Fibroblast of lung (primary cell): ENCODE results near the gene CCDC61. TPM values are rescaled to one million over a fixed set of nuclear protein-coding genes. Genes with fewer than 3 reads are reported as not detected.

Experiments
- DNase-seq, 2 donors: peaks; one replicate each; pipeline versions ENCODE4 v3.0.0 to v3.0.0-alpha.2; 2010; ENCODE audit warnings: low read depth in 2 of 2
- H2AFZ ChIP-seq: 2 replicates; pipeline ENCODE4 v1.5.1; 2012; ENCODE audit warnings: low read length, control low read depth, inconsistent platforms
- H3K27ac ChIP-seq: 2 replicates; pipeline ENCODE4 v1.5.1; 2011; ENCODE audit warnings: low read length, control low read depth; ENCODE audit not compliant: insufficient read depth
- H3K27me3 ChIP-seq: 2 replicates; pipeline ENCODE4 v1.5.1; 2011; ENCODE audit warnings: mild to moderate bottlenecking, low read length; ENCODE audit not compliant: control insufficient read depth, insufficient read depth
- H3K36me3 ChIP-seq: 2 replicates; pipeline ENCODE4 v1.5.1; 2011; ENCODE audit warnings: low read length; ENCODE audit not compliant: control insufficient read depth, insufficient read depth
- H3K4me1 ChIP-seq: 2 replicates; pipeline ENCODE4 v1.5.1; 2011; ENCODE audit warnings: low read length; ENCODE audit not compliant: control insufficient read depth, insufficient read depth; ENCODE audit errors: extremely low read depth
- H3K4me2 ChIP-seq: 2 replicates; pipeline ENCODE4 v1.5.1; 2011; ENCODE audit warnings: low read length, control low read depth; ENCODE audit not compliant: insufficient read depth; ENCODE audit errors: extremely low read depth
- H3K4me3 ChIP-seq, 4 experiments: fragments of 200-600 bp in 1 of 4; sonication (generic) in 1 of 4; replicated peaks in 1 of 4; 2 replicates each; pipeline ENCODE4 v1.5.1; 2011 to 2016; ENCODE audit warnings: low read length in 4 of 4, low read depth in 3 of 4, mild to moderate bottlenecking in 3 of 4, control low read depth in 2 of 4, inconsistent platforms in 1 of 4, mixed read lengths in 1 of 4; ENCODE audit not compliant: insufficient read depth in 1 of 4; ENCODE audit errors: control extremely low read depth in 1 of 4
- H3K79me2 ChIP-seq: 2 replicates; pipeline ENCODE4 v1.5.1; 2012; ENCODE audit warnings: mild to moderate bottlenecking, low read length, inconsistent platforms; ENCODE audit not compliant: control insufficient read depth, insufficient read depth
- H3K9ac ChIP-seq: 2 replicates; pipeline ENCODE4 v1.5.1; 2011; ENCODE audit warnings: mild to moderate bottlenecking, low read length, control low read depth; ENCODE audit not compliant: insufficient read depth
- H3K9me3 ChIP-seq: 2 replicates; pipeline ENCODE4 v1.5.1; 2012; ENCODE audit warnings: low read depth, low read length; ENCODE audit not compliant: control insufficient read depth, insufficient read depth
- H4K20me1 ChIP-seq: 2 replicates; pipeline ENCODE4 v1.5.1; 2011; ENCODE audit warnings: low read length; ENCODE audit not compliant: control insufficient read depth, insufficient read depth; ENCODE audit errors: extremely low read depth
- CTCF ChIP-seq, 2 donors: IDR thresholded peaks in 1 of 2; conservative IDR thresholded peaks in 1 of 2; 1 replicate in 1 of 2; 2 replicates in 1 of 2; pipeline ENCODE4 v1.5.1; 2011 to 2012; ENCODE audit warnings: low read length in 2 of 2, control low read depth in 1 of 2, inconsistent platforms in 1 of 2, low read depth in 1 of 2, mild to moderate bottlenecking in 1 of 2
- EZH2 ChIP-seq: IDR thresholded peaks from 2 replicates; pipeline ENCODE4 v1.5.1; 2012; ENCODE audit warnings: low read length, control low read depth, mild to moderate bottlenecking; ENCODE audit errors: missing control alignments
- polyA plus RNA-seq, 2 donors: library from polyadenylated mRNA; depleted of rRNA in 1 of 2; stranded (reverse) in 1 of 2; unstranded in 1 of 2; fragments of >200 nt; gene quantifications; 2 replicates each; pipeline ENCODE4 v1.2.1, GENCODE V29; 2011 to 2012; ENCODE audit warnings: missing spikeins in 1 of 2
- total RNA-seq: library from RNA; depleted of rRNA; stranded (reverse); fragments of >200 nt; gene quantifications from 2 replicates; pipeline ENCODE4 v1.2.1, GENCODE V29; 2014

Gene CCDC61
- total and polyA plus RNA-seq, 2 donors (not counting 1 experiment from before 2014, with no cell fraction given): 4.5 to 8.9 TPM

- H3K27me3 ChIP-seq: no peaks in the 10 kb centered on the region
- H2AFZ ChIP-seq: no peak overlapping the region
- H3K36me3 ChIP-seq: peaks cover 3% of the 10 kb centered on the region
- H3K27ac ChIP-seq: no peak overlapping the region
- no peak overlapping the region for H3K9ac ChIP-seq
- H3K4me3 ChIP-seq: peak overlapping the region in 1 of 4 experiments; percentile 20
- H3K4me1 ChIP-seq: no peaks in the 10 kb centered on the region
- no peaks in the 10 kb centered on the region for H3K9me3 ChIP-seq
- TF ChIP-seq CTCF (conservative IDR thresholded peaks at IDR 0.05 in 1 of 2, IDR thresholded peaks at IDR 0.05 in 1 of 2; ENCODE audit: low read depth in 1 of 2, low read length in 2 of 2) (no peak), EZH2 (no peak)
- H4K20me1 ChIP-seq: no peaks in the 10 kb centered on the region
- no peak for DNase-seq
- H3K79me2 ChIP-seq: no peaks in the 10 kb centered on the region
- peak overlapping the region; percentile 51 for H3K4me2 ChIP-seq
Observed at GRCh38 chr19:46000491-46001246, 5.4 kb downstream of the CCDC61 start.

GRCh38 chr19:46002678-46003275 is 7.5 kb downstream of the CCDC61 start:
- H3K9me3 ChIP-seq: no peaks in the 10 kb centered on the region
- no peak for DNase-seq
- TF ChIP-seq EZH2 (no peak), CTCF (conservative IDR thresholded peaks at IDR 0.05 in 1 of 2, IDR thresholded peaks at IDR 0.05 in 1 of 2; ENCODE audit: low read depth in 1 of 2, low read length in 2 of 2) (no peak)

GRCh38 chr19:46006411-46006810 is 11.1 kb downstream of the CCDC61 start:
- no peak for DNase-seq
- Histone ChIP-seq H3K4me1 (no peaks in the 10 kb centered on the region), H3K4me3 (no peak overlapping the region), H3K27ac (no peak overlapping the region), H3K79me2 (no peaks in the 10 kb centered on the region), H4K20me1 (no peaks in the 10 kb centered on the region), H3K36me3 (no peaks in the 10 kb centered on the region), H3K9ac (no peak overlapping the region), H3K27me3 (no peaks in the 10 kb centered on the region), H3K9me3 (no peaks in the 10 kb centered on the region), H2AFZ (no peak overlapping the region), H3K4me2 (no peak overlapping the region)
- no peak for TF ChIP-seq CTCF (conservative IDR thresholded peaks at IDR 0.05 in 1 of 2, IDR thresholded peaks at IDR 0.05 in 1 of 2; ENCODE audit: low read depth in 1 of 2, low read length in 2 of 2)
- TF ChIP-seq EZH2: no peak

More at GRCh38 chr19:46002678-46003275, 7.5 kb downstream of the CCDC61 start:
- Histone ChIP-seq H4K20me1 (no peaks in the 10 kb centered on the region), H3K9ac (no peak overlapping the region), H3K27me3 (no peaks in the 10 kb centered on the region), H2AFZ (no peak overlapping the region), H3K4me2 (no peak overlapping the region), H3K36me3 (no peaks in the 10 kb centered on the region), H3K79me2 (no peaks in the 10 kb centered on the region), H3K4me1 (no peaks in the 10 kb centered on the region), H3K4me3 (no peak overlapping the region), H3K27ac (no peak overlapping the region)
